ENCODE data around the gene ZNF675.
"Not testable (repeated sequence)": the region's sequence is repeated elsewhere in the genome, so short reads cannot be mapped to it uniquely, and the experiment has no call there.

Gene ZNF675

DNA sequence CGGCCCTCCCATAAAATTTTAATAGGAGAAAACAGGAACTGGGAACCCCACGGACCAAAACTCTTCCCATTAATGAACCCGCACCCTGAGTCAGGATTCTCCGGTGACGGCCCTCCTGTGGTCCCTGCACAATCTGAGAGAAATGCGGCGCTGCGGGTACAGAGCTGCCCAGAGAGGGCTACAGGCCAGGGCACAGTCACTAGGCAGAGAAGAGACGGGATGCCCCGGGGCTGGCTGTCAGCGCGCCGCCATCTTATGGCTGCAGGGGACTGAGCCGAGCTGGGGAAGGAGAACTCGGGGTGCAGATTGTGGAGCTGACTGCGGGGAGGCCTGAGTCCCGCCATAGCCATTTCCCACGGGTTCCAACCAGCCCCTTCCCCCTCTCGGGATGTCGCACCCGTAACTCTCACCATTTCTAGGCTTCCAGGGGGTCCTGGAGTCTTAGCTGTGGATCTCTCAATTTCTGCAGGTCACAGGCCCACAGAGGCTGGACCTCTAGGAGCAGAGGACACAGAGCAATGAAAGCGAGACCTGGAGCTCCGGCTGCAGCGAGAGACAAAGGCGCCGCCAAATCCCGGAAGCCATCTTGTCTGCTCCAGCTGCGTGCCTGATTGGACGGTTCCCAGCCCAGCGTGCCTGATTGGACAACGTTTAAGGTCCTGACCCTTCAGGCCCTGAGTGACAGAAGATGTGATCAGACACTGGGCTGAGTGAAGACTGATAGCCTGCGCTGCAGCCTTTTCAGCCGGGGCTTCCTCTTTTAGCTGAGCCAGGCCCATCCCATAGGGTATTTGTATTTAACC, at the start of gene ZNF675:
Gene ZNF675 (minus strand): TSS at position 592 of the 803 bp plus-strand sequence. CDS start 179 bp downstream, at position 413.
- peak within 1 kb of the TSS; percentile 72 for H3K4me3 ChIP-seq (ENCODE audit: control insufficient read depth, low read depth, low read length)
- peak; percentile 91 for DNase-seq (ENCODE audit: low read depth)
- TF ChIP-seq, protein P1, sequence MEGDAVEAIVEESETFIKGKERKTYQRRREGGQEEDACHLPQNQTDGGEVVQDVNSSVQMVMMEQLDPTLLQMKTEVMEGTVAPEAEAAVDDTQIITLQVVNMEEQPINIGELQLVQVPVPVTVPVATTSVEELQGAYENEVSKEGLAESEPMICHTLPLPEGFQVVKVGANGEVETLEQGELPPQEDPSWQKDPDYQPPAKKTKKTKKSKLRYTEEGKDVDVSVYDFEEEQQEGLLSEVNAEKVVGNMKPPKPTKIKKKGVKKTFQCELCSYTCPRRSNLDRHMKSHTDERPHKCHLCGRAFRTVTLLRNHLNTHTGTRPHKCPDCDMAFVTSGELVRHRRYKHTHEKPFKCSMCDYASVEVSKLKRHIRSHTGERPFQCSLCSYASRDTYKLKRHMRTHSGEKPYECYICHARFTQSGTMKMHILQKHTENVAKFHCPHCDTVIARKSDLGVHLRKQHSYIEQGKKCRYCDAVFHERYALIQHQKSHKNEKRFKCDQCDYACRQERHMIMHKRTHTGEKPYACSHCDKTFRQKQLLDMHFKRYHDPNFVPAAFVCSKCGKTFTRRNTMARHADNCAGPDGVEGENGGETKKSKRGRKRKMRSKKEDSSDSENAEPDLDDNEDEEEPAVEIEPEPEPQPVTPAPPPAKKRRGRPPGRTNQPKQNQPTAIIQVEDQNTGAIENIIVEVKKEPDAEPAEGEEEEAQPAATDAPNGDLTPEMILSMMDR (conservative IDR thresholded peaks at IDR 0.05; ENCODE audit: control insufficient read depth, insufficient read depth, low read depth, low read length): no peak

DNA sequence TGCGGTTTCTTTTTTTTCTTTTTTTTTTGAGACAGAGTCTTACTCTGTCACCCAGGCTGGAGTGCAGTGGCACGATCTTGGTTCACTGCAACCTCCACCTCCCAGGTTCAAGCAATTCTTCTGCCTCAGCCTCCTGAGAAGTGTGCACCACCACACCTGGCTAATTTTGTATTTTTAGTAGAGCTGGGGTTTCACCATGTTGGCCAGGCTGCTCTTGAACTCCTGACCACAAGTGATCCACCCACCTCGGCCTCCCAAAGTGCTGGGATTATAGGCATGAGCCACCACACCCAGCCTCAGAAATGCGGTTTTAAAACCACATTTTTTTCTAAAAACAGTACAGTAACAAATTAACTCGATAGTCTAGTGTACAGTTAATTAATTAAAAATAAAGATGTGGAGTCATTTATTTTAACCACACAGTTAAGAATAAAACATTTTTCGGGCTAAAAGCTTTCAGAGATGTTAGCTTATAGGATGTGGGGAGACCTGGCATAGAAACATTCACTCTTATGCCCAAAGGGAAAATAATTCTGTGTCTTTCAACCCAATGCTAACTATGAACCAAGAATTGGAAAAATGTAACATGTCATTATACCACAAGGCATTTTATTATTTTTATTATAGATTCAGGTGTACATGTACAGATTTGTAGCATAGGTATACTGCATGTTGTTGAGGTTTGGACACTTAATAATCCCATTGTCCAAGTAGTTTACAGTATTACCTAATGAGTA, 43.9 kb upstream of the ZNF675 start:
- not testable (repeated sequence) for DNase-seq (ENCODE audit: low read depth); H3K4me3 ChIP-seq (ENCODE audit: control insufficient read depth, low read depth, low read length)

DNA sequence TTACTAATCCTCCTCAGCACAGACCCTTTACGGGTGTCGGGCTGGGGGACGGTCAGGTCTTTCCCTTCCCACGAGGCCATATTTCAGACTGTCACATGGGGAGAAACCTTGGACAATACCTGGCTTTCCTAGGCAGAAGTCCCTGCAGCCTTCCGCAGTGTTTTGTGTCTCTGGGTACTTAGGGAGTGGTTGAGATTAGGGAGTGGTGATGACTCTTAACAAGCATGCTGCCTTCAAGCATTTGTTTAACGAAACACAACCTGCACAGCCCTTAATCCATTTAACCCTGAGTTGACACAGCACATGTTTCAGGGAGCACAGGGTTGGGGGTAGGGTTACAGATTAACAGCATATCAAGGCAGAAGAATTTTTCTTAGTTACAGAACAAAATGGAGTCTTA, 37.1 kb upstream of the ZNF675 start:
- DNase-seq (ENCODE audit: low read depth); H3K4me3 ChIP-seq (ENCODE audit: control insufficient read depth, low read depth, low read length): not testable (repeated sequence)

DNA sequence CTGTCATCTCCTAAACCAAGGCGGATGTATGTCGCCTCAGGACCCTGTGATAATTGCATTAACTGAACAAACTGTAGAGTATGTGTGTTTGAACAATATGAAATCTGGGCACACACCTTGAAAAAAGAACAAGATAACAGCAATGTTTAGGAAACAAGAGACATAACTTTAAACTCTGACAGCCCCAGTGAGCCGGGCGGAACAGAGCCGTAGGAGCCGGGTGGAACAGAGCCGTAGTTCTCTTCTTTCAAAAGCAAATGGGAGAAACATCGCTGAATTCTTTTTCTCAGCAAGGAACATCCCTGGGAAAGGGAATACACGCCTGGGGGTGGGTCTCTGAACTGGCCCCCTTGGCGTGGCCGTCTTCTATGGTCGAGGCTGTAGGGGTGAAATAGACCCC, 31.8 kb upstream of the ZNF675 start:
- no peak overlapping the region for H3K4me3 ChIP-seq (ENCODE audit: control insufficient read depth, low read depth, low read length)
- TF ChIP-seq, protein P1 (conservative IDR thresholded peaks at IDR 0.05; ENCODE audit: control insufficient read depth, insufficient read depth, low read depth, low read length): no peak
- no peak for DNase-seq (ENCODE audit: low read depth)

DNA sequence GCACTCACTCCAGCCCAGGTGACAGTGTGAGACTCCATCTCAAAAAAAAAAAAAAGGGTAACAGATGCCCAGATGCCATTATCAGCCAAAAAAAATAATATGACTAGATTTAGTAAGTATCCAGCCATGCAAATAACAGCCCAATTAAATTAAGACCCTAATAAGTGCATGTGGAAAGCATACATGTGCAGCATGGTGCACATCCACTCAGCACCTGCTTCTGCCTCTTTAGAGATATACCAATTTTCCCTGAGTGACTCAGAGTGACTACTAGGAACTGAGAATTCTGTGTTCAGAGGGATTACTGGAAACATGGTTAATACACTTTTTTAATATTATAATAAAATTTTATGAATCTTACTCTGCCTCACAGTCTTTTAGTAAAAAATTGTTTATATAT, 29.8 kb upstream of the ZNF675 start:
- TF ChIP-seq, protein P1 (conservative IDR thresholded peaks at IDR 0.05; ENCODE audit: control insufficient read depth, insufficient read depth, low read depth, low read length): no peak

DNA sequence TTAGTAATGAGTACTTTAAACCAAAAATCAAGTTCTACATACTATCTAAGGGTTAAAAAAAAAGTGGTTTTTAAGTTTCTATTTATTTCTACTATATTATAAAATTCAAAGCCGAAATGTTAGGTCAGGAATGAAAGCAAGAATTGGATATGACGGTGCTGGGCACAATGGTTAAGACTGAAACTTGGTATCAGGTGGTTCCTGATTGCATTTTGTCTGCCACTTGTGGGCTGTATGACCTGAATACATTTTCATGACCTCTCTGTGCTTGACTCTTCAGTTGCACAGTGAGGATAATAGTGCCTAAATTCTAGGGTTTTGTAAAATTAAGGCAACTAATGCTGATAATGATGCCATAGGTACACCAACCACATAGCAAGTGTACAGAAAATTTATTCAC, 22.3 kb upstream of the ZNF675 start:
- H3K4me3 ChIP-seq (ENCODE audit: control insufficient read depth, low read depth, low read length): no peak overlapping the region
- DNase-seq (ENCODE audit: low read depth): no peak

More for the DNA sequence above, 29.8 kb upstream of the ZNF675 start:
- DNase-seq (ENCODE audit: low read depth): no peak
- H3K4me3 ChIP-seq (ENCODE audit: control insufficient read depth, low read depth, low read length): no peak overlapping the region

DNA sequence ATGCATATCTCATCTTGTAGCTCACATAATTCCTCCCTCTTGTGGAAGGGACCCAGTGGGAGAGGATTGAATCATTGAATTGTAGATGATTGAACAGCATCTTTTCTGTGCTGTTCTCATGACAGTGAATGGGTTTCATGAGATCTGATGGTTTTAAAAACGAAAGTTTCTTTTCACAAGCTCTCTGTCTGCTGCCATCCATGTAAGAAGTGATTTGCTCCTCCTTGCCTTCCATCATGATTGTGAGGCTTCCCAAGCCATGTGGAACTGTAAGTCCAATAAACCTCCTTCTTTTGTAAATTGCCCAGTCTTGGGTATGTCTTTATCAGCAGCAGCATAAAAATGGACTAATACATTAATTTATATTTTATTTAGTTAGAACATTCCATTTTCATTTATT, 19.6 kb upstream of the ZNF675 start:
- no peak for DNase-seq (ENCODE audit: low read depth)
- no peak overlapping the region for H3K4me3 ChIP-seq (ENCODE audit: control insufficient read depth, low read depth, low read length)
- TF ChIP-seq, protein P1 (conservative IDR thresholded peaks at IDR 0.05; ENCODE audit: control insufficient read depth, insufficient read depth, low read depth, low read length): no peak

More for the DNA sequence above, 22.3 kb upstream of the ZNF675 start:
- TF ChIP-seq, protein P1 (conservative IDR thresholded peaks at IDR 0.05; ENCODE audit: control insufficient read depth, insufficient read depth, low read depth, low read length): no peak
